RWPE1 (cell line): Measurements from ENCODE around the gene GIMAP1.

ENCODE experiments used
- CTCF ChIA-PET: fragments of 350-600 bp; sonication (Branson Sonifier 250); formaldehyde crosslinking; extraction: SDS; loops from one replicate; lab custom pipeline; 2021; lab: Yijun Ruan, JAX
- POLR2A ChIA-PET: fragments of 400-600 bp; formaldehyde crosslinking; extraction: SDS; loops from one replicate; lab custom pipeline; 2020; ENCODE audit warnings: antibody characterized with exemption; ENCODE audit not compliant: low non-redundant PET; lab: Yijun Ruan, JAX
- DNase-seq: peaks from one replicate; pipeline ENCODE4 v3.0.0; 2012; ENCODE audit warnings: low spot score
- H3K27ac ChIP-seq: fragments of 450-650 bp; 2 replicates; pipeline ENCODE4 v1.5.1; 2017
- TF ChIP-seq, protein P1 (sequence below): fragments of 450-650 bp; conservative IDR thresholded peaks from 2 replicates; pipeline ENCODE4 v1.5.1; 2017; ENCODE audit warnings: low read depth, mild to moderate bottlenecking

Gene GIMAP1

DNA sequence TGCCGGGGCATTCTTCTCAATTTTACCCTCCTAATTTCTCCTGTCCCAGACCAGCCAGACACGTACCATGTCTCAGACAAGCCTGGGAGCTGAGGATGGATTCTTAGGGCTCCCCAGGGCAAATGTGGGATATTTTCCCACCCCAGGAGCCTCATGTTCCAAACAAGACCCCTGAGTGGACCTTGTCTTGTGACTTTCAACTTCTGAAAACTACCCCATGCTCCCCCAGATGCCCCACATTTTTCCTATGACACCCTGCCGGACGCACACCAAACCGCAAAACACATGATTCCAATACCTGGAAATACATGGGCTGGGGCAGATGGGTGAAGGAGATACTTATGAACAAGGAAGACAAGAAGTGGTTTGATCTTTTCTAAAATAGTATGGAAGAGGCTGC is 21.7 kb downstream of the GIMAP1 start:
- DNase-seq = no peak
- no peak overlapping the region for H3K27ac ChIP-seq
- CTCF ChIA-PET = no interaction called here
- POLR2A ChIA-PET = no interaction called here
- TF ChIP-seq, protein P1, sequence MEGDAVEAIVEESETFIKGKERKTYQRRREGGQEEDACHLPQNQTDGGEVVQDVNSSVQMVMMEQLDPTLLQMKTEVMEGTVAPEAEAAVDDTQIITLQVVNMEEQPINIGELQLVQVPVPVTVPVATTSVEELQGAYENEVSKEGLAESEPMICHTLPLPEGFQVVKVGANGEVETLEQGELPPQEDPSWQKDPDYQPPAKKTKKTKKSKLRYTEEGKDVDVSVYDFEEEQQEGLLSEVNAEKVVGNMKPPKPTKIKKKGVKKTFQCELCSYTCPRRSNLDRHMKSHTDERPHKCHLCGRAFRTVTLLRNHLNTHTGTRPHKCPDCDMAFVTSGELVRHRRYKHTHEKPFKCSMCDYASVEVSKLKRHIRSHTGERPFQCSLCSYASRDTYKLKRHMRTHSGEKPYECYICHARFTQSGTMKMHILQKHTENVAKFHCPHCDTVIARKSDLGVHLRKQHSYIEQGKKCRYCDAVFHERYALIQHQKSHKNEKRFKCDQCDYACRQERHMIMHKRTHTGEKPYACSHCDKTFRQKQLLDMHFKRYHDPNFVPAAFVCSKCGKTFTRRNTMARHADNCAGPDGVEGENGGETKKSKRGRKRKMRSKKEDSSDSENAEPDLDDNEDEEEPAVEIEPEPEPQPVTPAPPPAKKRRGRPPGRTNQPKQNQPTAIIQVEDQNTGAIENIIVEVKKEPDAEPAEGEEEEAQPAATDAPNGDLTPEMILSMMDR = no peak

DNA sequence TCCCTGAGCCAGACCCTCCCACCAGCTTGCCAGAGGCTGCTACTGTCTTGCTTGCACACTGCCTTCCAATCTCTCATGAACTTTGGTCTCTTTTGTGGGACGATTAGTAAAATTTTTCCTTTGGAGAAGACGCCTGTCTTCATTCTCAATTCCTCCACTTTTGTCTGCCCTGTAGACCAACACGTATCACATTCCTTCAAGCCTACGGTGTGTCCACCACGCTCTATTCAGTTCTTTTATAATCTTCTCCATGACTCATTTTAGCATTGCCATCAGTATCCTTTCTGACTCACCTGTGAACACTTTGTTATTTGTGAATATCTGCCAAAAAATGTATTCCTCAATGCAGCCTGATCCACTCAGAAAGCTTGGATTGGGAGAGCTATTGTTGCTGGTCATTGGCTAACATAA is 22.2 kb downstream of the GIMAP1 start:
- DNase-seq = peak; percentile 67
- ChIA-PET POLR2A (no interaction called here), CTCF (no interaction called here)
- TF ChIP-seq, protein P1 = no peak
- no peak overlapping the region for H3K27ac ChIP-seq

DNA sequence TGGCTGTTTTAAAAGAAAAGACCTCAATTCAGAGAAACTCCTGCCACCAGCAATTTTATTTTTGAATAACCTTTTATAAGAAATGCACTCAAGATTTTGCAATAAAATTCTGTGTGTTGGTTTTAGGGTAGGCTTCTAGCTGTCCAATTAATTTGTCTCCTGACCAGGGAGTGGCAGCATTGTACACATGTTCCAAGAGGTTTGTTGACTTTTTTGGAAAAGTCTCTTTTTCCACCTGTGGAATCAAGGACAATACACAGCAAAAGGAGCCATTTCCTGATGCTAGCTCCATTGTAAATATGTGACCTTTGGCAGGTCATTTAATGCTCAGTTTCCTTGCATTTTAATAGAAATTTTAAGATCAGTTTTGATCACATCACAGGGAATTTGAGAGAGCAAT is 22.6 kb downstream of the GIMAP1 start:
- no peak for DNase-seq
- ChIA-PET CTCF (no interaction called here), POLR2A (no interaction called here)

DNA sequence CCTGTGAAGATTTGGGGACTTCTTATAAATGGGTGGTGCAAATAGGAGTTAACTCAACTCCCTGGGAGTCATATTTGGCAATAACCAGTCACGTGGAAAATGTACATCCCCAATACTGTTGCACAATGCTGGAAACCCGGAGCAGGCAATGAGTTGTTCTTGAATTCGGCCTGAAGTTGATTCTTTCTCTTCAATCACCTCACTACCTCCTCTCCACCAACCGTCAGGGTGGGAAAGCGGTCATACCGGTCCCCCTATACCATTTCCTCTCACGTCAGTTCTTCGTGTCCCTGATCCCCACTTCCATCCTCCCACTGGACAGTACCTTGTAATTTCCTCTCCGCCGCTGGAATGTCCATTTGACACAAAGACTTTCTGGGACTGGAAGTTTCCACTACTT is 23.6 kb downstream of the GIMAP1 start:
- H3K27ac ChIP-seq = no peak overlapping the region
- ChIA-PET POLR2A (no interaction called here), CTCF (no interaction called here)
- TF ChIP-seq, protein P1 = no peak
- DNase-seq = no peak

More for the DNA sequence above, 22.6 kb downstream of the GIMAP1 start:
- TF ChIP-seq, protein P1 = 0 out of 2 replicates have a peak, but pooled peaks have one; percentile 17
- H3K27ac ChIP-seq = no peak overlapping the region

DNA sequence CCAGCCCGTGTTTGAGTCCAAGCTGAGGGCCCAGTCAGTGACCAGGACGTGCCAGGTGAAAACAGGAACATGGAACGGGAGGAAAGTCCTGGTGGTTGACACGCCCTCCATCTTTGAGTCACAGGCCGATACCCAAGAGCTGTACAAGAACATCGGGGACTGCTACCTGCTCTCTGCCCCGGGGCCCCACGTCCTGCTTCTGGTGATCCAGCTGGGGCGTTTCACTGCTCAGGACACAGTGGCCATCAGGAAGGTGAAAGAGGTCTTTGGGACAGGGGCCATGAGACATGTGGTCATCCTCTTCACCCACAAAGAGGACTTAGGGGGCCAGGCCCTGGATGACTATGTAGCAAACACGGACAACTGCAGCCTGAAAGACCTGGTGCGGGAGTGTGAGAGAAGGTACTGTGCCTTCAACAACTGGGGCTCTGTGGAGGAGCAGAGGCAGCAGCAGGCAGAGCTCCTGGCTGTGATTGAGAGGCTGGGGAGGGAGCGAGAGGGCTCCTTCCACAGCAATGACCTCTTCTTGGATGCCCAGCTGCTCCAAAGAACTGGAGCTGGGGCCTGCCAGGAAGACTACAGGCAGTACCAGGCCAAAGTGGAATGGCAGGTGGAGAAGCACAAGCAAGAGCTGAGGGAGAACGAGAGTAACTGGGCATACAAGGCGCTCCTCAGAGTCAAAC is 26.0 kb downstream of the GIMAP1 start:
- H3K27ac ChIP-seq = no peak overlapping the region
- POLR2A ChIA-PET = no interaction called here
- no peak for DNase-seq
- CTCF ChIA-PET = interaction anchor here (0.7 kb wide), 1 partner anchor 24 kb away, joined by 5 read pairs; no protein-coding TSS in a partner anchor
- TF ChIP-seq, protein P1 = no peak

DNA sequence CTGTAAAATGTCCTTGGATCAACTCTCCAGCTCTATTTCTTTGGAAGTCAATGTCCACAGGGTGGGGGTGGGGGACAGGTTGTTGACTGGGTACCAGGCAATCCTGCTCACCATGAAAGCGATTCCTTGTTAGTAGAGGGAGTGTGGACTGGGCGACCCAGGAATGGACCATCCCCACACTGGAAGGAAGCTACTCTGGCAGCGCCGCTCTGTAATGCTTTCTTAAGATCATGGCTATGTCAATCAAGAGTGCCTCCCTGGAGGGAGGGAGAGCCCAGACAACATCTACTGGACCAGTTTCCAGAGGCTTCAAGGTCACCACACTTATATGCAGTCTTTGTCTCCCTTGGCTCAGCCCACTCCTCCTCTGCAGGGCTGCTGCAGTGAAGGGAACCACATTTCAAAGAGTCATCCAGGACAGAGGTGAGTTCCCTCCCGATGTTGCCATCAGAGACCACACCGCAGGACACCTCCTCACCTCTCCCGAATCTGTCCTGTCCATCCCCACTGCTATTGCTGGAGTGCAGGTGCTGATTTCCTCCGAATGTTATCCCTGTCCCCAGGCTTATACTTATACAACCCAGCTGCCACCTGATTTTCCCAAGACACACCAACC is 27.7 kb downstream of the GIMAP1 start:
- ChIA-PET CTCF (interaction anchor here (0.6 kb wide), 1 partner anchor 15 kb away, joined by 4 read pairs; no protein-coding TSS in a partner anchor), POLR2A (no interaction called here)
- TF ChIP-seq, protein P1 = no peak
- H3K27ac ChIP-seq = no peak overlapping the region
- DNase-seq = no peak
